OCI-LY3 (cell line): Measurements from ENCODE around the gene SYT1.
A peak's percentile ranks its signal among the peaks of the same experiment; 100 is the strongest.

ENCODE experiments used
- EZH2phosphoT487 ChIP-seq: fragments of 200-600 bp; shearing (Covaris generic); IDR thresholded peaks from 2 replicates; pipeline ENCODE4 v1.6.1; 2018; ENCODE audit warnings: antibody characterized with exemption, mixed run types, low read depth
- TF ChIP-seq, protein P1 (sequence below): fragments of 200-600, 300-600 bp; sonication (generic); IDR thresholded peaks from 2 replicates; pipeline ENCODE4 v1.5.1; 2014; ENCODE audit warnings: antibody characterized with exemption, low read length, low read depth

DNA sequence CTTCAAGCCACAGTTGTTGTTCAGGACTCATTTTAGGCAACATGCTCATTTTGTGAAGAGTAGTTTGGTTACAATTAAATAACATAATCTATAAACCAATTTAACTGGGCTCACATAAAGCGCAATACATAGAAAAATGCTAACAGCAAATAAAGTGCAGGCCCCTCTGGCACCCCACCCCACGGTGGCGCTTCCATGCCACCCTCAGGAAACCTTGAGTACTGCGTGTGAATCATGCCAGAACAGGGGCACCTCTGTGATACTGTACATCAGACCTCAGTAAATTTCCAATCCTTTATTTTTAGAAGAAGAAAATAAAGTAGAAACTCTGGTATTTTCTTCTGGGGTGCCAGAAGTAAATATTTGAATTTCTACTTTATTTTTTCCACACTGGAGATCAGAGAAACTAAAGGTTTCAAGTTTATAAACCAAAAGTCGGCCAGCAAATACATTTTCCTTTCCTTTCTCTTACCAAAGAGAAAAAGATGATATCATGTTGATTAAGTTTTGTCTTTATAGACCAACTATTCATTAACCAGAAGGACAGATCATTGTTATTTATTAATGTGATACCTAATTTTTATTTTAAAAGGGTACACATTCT, 509.4 kb downstream of the SYT1 start:
- TF ChIP-seq, protein P1, sequence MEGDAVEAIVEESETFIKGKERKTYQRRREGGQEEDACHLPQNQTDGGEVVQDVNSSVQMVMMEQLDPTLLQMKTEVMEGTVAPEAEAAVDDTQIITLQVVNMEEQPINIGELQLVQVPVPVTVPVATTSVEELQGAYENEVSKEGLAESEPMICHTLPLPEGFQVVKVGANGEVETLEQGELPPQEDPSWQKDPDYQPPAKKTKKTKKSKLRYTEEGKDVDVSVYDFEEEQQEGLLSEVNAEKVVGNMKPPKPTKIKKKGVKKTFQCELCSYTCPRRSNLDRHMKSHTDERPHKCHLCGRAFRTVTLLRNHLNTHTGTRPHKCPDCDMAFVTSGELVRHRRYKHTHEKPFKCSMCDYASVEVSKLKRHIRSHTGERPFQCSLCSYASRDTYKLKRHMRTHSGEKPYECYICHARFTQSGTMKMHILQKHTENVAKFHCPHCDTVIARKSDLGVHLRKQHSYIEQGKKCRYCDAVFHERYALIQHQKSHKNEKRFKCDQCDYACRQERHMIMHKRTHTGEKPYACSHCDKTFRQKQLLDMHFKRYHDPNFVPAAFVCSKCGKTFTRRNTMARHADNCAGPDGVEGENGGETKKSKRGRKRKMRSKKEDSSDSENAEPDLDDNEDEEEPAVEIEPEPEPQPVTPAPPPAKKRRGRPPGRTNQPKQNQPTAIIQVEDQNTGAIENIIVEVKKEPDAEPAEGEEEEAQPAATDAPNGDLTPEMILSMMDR, result peak; percentile 88
- no peak for TF ChIP-seq EZH2phosphoT487
